Measurements from ENCODE around the gene CHAT. TPM values are rescaled to one million over a fixed set of nuclear protein-coding genes. Genes with fewer than 3 reads are reported as not detected.

The CHAT gene
- total and polyA plus RNA-seq, 2 of the 13 experiments (the other 11 are each of a cell fraction or from before 2014, with no cell fraction given): not detected

DNA sequence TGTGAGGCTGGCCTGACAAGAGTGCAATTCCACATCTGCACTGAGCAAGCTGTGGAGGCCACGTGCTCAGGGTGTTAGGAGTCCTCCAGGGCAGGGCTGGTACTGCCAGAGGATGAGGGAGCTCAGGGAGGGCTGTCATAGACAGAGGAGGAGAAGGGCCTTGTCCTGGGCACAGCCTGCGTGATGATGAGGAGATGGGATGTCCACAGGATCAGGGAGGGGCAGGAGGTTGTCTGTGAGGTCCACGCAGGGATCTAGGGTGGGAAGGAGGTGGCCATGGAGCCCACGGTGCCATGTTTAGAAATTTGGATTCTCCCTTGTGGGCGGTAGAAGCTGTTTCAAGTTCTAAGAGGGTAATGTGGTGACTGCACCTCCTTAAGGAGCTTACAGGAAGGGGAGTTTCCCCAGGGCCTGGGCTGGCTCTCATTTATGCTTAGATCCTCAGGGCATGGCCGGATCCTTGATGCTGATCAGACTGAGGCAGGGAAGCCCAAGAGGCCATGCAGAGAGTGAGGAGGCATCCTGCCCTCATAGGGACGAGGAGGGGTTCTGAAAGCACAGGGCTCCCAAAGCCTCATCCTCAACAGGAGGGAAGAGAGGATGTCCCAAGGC is 30.3 kb downstream of the CHAT start:
- BruUV-seq (replicated peaks): no TSS peak
- Histone ChIP-seq H3K36me3 (replicated peaks in 1 of 2; ENCODE audit: control insufficient read depth in 1 of 2, insufficient read depth in 2 of 2, low read length in 2 of 2) (no peaks in the 10 kb centered on the region), H3K9ac (ENCODE audit: insufficient read depth, low read depth, low read length) (no peak overlapping the region), H2AFZ (ENCODE audit: low read length) (no peak overlapping the region), H4K20me1 (ENCODE audit: insufficient read depth, low read length) (peaks cover 3% of the 10 kb centered on the region; the same call in 1 of the 2 replicates), H3K79me2 (ENCODE audit: insufficient read depth, low read length) (no peaks in the 10 kb centered on the region), H3K9me3 (ENCODE audit: low read length) (no peaks in the 10 kb centered on the region), H3K4me1 (ENCODE audit: insufficient read depth, low read length) (no peaks in the 10 kb centered on the region), H3K4me3 (replicated peaks in 1 of 3; ENCODE audit: insufficient read depth in 1 of 3, low read depth in 2 of 3, low read length in 3 of 3) (no peak overlapping the region), H3K27ac (ENCODE audit: extremely low read length, insufficient read depth, low read length) (no peak overlapping the region), H3K27me3 (ENCODE audit: control insufficient read depth in 1 of 2, insufficient read depth in 2 of 2, low read length in 2 of 2) (peaks cover under 1 to 35% of the 10 kb centered on the region in 2 experiments; a peak in 4 of 5 replicates), H3K4me2 (ENCODE audit: low read depth, low read length) (no peak overlapping the region)
- DNase-seq (ENCODE audit: low spot score): no peak
- in situ Hi-C loops (cut with HindIII; ENCODE audit: extremely low pct_ligation_motif_present, low pct_unique_long_range_greater_than_20kb): no loop called here
- intact Hi-C loops (cut with micrococcal nuclease; ENCODE audit: unreplicated experiment): no loop called here
- CTCF ChIA-PET (ENCODE audit: low intra/inter-chr PET ratio, low total read pairs): no interaction called here
- POLR2A ChIA-PET: no interaction called here
- WGBS (ENCODE audit: low lambda C conversion rate): 0% methylated on average over 6 of the region's 7 CpGs
- no peak for FAIRE-seq
- ATAC-seq: peak; percentile 35; the same call in 1 of the 3 replicates
- no peak for TF ChIP-seq U2AF2 (IDR thresholded peaks at IDR 0.05; ENCODE audit: low read depth, low read length)
- TF ChIP-seq CCDC6 (CRISPR knock-in tag; IDR thresholded peaks at IDR 0.05): no peak
- TF ChIP-seq AHR (CRISPR knock-in tag; IDR thresholded peaks at IDR 0.05): no peak
- no peak for TF ChIP-seq FOSL1 (CRISPR knock-in tag; IDR thresholded peaks at IDR 0.05; ENCODE audit: borderline replicate concordance)
- TF ChIP-seq ZNF839 (CRISPR knock-in tag; IDR thresholded peaks at IDR 0.05; ENCODE audit: borderline replicate concordance): no peak
- TF ChIP-seq, protein P1, sequence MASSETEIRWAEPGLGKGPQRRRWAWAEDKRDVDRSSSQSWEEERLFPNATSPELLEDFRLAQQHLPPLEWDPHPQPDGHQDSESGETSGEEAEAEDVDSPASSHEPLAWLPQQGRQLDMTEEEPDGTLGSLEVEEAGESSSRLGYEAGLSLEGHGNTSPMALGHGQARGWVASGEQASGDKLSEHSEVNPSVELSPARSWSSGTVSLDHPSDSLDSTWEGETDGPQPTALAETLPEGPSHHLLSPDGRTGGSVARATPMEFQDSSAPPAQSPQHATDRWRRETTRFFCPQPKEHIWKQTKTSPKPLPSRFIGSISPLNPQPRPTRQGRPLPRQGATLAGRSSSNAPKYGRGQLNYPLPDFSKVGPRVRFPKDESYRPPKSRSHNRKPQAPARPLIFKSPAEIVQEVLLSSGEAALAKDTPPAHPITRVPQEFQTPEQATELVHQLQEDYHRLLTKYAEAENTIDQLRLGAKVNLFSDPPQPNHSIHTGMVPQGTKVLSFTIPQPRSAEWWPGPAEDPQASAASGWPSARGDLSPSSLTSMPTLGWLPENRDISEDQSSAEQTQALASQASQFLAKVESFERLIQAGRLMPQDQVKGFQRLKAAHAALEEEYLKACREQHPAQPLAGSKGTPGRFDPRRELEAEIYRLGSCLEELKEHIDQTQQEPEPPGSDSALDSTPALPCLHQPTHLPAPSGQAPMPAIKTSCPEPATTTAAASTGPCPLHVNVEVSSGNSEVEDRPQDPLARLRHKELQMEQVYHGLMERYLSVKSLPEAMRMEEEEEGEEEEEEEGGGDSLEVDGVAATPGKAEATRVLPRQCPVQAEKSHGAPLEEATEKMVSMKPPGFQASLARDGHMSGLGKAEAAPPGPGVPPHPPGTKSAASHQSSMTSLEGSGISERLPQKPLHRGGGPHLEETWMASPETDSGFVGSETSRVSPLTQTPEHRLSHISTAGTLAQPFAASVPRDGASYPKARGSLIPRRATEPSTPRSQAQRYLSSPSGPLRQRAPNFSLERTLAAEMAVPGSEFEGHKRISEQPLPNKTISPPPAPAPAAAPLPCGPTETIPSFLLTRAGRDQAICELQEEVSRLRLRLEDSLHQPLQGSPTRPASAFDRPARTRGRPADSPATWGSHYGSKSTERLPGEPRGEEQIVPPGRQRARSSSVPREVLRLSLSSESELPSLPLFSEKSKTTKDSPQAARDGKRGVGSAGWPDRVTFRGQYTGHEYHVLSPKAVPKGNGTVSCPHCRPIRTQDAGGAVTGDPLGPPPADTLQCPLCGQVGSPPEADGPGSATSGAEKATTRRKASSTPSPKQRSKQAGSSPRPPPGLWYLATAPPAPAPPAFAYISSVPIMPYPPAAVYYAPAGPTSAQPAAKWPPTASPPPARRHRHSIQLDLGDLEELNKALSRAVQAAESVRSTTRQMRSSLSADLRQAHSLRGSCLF (CRISPR knock-in tag; IDR thresholded peaks at IDR 0.05; ENCODE audit: borderline replicate concordance): no peak
- TF ChIP-seq ZNF138 (CRISPR knock-in tag; IDR thresholded peaks at IDR 0.05; ENCODE audit: low read depth): no peak
- TF ChIP-seq, protein P2, sequence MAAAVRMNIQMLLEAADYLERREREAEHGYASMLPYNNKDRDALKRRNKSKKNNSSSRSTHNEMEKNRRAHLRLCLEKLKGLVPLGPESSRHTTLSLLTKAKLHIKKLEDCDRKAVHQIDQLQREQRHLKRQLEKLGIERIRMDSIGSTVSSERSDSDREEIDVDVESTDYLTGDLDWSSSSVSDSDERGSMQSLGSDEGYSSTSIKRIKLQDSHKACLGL (CRISPR knock-in tag; IDR thresholded peaks at IDR 0.05): no peak
- TF ChIP-seq, protein P3, sequence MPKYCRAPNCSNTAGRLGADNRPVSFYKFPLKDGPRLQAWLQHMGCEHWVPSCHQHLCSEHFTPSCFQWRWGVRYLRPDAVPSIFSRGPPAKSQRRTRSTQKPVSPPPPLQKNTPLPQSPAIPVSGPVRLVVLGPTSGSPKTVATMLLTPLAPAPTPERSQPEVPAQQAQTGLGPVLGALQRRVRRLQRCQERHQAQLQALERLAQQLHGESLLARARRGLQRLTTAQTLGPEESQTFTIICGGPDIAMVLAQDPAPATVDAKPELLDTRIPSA (CRISPR knock-in tag; IDR thresholded peaks at IDR 0.05; ENCODE audit: borderline replicate concordance): no peak
- TF ChIP-seq, protein P4, sequence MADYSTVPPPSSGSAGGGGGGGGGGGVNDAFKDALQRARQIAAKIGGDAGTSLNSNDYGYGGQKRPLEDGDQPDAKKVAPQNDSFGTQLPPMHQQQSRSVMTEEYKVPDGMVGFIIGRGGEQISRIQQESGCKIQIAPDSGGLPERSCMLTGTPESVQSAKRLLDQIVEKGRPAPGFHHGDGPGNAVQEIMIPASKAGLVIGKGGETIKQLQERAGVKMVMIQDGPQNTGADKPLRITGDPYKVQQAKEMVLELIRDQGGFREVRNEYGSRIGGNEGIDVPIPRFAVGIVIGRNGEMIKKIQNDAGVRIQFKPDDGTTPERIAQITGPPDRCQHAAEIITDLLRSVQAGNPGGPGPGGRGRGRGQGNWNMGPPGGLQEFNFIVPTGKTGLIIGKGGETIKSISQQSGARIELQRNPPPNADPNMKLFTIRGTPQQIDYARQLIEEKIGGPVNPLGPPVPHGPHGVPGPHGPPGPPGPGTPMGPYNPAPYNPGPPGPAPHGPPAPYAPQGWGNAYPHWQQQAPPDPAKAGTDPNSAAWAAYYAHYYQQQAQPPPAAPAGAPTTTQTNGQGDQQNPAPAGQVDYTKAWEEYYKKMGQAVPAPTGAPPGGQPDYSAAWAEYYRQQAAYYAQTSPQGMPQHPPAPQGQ (CRISPR knock-in tag; IDR thresholded peaks at IDR 0.05; ENCODE audit: borderline replicate concordance): no peak
- TF ChIP-seq SRSF9 (IDR thresholded peaks at IDR 0.05; ENCODE audit: borderline replicate concordance, insufficient read depth, low read depth, low read length, poor library complexity, severe bottlenecking): no peak
- no peak for TF ChIP-seq RFXANK (CRISPR knock-in tag; IDR thresholded peaks at IDR 0.05)
- no peak for TF ChIP-seq YY1 (IDR thresholded peaks at IDR 0.05; ENCODE audit: insufficient read depth, insufficient replicate concordance, low read depth, low read length)
- no peak for TF ChIP-seq MAF1 (CRISPR knock-in tag; IDR thresholded peaks at IDR 0.05; ENCODE audit: borderline replicate concordance)
- TF ChIP-seq RCOR2 (CRISPR knock-in tag; IDR thresholded peaks at IDR 0.05): no peak
- TF ChIP-seq ATRX (CRISPR knock-in tag; IDR thresholded peaks at IDR 0.05; ENCODE audit: borderline replicate concordance): no peak
- TF ChIP-seq SNAI1 (CRISPR knock-in tag; IDR thresholded peaks at IDR 0.05; ENCODE audit: borderline replicate concordance): no peak

Measured in HepG2 (cell line).